SK-N-SH treated with all-trans-retinoic acid at 6 μM for 48 hours (cell line): ENCODE data around the gene PRRG4.

ENCODE experiments used
- CSDC2 ChIP-seq: fragments of 250-450 bp; sonication (Bioruptor Pico); IDR thresholded peaks from 2 replicates; pipeline ENCODE4 v1.5.0; 2020; ENCODE audit warnings: mild to moderate bottlenecking, moderate library complexity
- PPARA ChIP-seq: fragments of 250-450 bp; sonication (Bioruptor Pico); IDR thresholded peaks from 2 replicates; pipeline ENCODE4 v1.5.0; 2020; ENCODE audit warnings: mild to moderate bottlenecking, borderline replicate concordance
- SNAI2 ChIP-seq: fragments of 250-450 bp; sonication (Bioruptor Pico); IDR thresholded peaks from 2 replicates; pipeline ENCODE4 v1.5.0; 2020; ENCODE audit warnings: mild to moderate bottlenecking, moderate library complexity
- TCF4 ChIP-seq: fragments of 250-450 bp; sonication (Bioruptor Pico); IDR thresholded peaks from 2 replicates; pipeline ENCODE4 v1.8.0; 2021; ENCODE audit warnings: mild to moderate bottlenecking, moderate library complexity, borderline replicate concordance
- ZFP30 ChIP-seq: fragments of 450-650 bp; formaldehyde crosslinking; IDR thresholded peaks from 2 replicates; pipeline ENCODE4 v1.5.0; 2022; ENCODE audit warnings: mild to moderate bottlenecking, moderate library complexity

DNA sequence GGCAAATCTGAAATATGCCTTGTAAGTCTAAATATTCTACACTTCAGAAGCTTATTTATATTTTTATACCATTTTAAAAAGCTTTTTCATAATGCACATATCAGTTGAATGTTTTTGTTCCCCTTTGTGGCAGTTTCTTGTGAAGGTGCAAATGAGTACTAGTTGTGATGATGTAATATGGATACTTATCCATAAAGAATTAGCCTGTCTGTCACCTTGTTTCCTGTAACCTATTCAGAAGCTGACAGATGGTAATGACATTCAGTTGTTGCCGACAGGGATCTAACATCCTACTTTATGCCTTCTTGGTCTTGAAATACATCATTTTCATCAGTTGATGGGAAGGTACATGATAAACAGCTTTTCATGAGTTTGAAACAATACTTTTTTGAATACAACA lies 65.7 kb downstream of the PRRG4 start:
- no peak for TF ChIP-seq PPARA (CRISPR knock-in tag)
- no peak for TF ChIP-seq CSDC2
- no peak for TF ChIP-seq SNAI2 (CRISPR knock-in tag)
- no peak for TF ChIP-seq TCF4 (CRISPR knock-in tag)
- TF ChIP-seq ZFP30 (CRISPR knock-in tag): no peak
